Activated CD4-positive, alpha-beta T cell treated with anti-CD3 and anti-CD28 coated beads for 1 hour (primary cell): Measurements from ENCODE around the gene DUSP7.
A peak's percentile ranks its signal among the peaks of the same experiment; 100 is the strongest.

ENCODE experiments used
- DNase-seq: peaks from one replicate; pipeline ENCODE4 v3.0.0-alpha.2; 2020

The DUSP7 gene

GRCh38 chr3:52056521-52056967, at the start of gene DUSP7:
TSS of gene DUSP7 (minus strand) at chr3:52056571. CDS start at chr3:52056366, 205 bp downstream.
- peak; percentile 55 for DNase-seq

GRCh38 chr3:52104684-52105640, 48.6 kb upstream of the DUSP7 start:
- no peak for DNase-seq

GRCh38 chr3:52102934-52103333, 46.6 kb upstream of the DUSP7 start:
- no peak for DNase-seq

GRCh38 chr3:52099001-52099401, 42.6 kb upstream of the DUSP7 start:
- DNase-seq: no peak

GRCh38 chr3:52097851-52098507, 41.6 kb upstream of the DUSP7 start:
- DNase-seq: no peak

GRCh38 chr3:52095990-52096775, 39.8 kb upstream of the DUSP7 start:
- DNase-seq: no peak

- no peak for DNase-seq
Measured at GRCh38 chr3:52094571-52095485, 38.5 kb upstream of the DUSP7 start.

- DNase-seq: no peak
Measured at GRCh38 chr3:52093756-52094545, 37.6 kb upstream of the DUSP7 start.

GRCh38 chr3:52092891-52093290, 36.5 kb upstream of the DUSP7 start:
- DNase-seq: no peak

GRCh38 chr3:52092271-52092660, 35.9 kb upstream of the DUSP7 start:
- no peak for DNase-seq

- DNase-seq: no peak
Measured at GRCh38 chr3:52091586-52092270, 35.4 kb upstream of the DUSP7 start.

- no peak for DNase-seq
Measured at GRCh38 chr3:52090933-52091468, 34.6 kb upstream of the DUSP7 start.

- DNase-seq: no peak
Measured at GRCh38 chr3:52090131-52090932, 34.0 kb upstream of the DUSP7 start.

- DNase-seq: no peak
Measured at GRCh38 chr3:52089691-52090090, 33.3 kb upstream of the DUSP7 start.

- no peak for DNase-seq
Measured at GRCh38 chr3:52088445-52089367, 32.3 kb upstream of the DUSP7 start.

- no peak for DNase-seq
Measured at GRCh38 chr3:52087731-52088130, 31.4 kb upstream of the DUSP7 start.

GRCh38 chr3:52086976-52087663, 30.7 kb upstream of the DUSP7 start:
- DNase-seq: no peak

GRCh38 chr3:52086461-52086860, 30.1 kb upstream of the DUSP7 start:
- no peak for DNase-seq
